Suprapubic skin (tissue), 4 donors: ENCODE results near the gene KLHDC4. TPM values are rescaled to one million over a fixed set of nuclear protein-coding genes. Genes with fewer than 3 reads are reported as not detected.

Experiments used
- DNase-seq, 2 donors: peaks; one replicate each; pipeline ENCODE4 v3.0.0-alpha.2; 2019; ENCODE audit warnings: low spot score in 2 of 2
- H3K27ac ChIP-seq: fragments of 200-600 bp; sonication (generic); one replicate; pipeline ENCODE4 v1.5.1; 2019
- H3K27me3 ChIP-seq: fragments of 200-600 bp; sonication (generic); one replicate; pipeline ENCODE4 v1.5.1; 2019
- H3K36me3 ChIP-seq: fragments of 200-600 bp; sonication (generic); one replicate; pipeline ENCODE4 v1.5.1; 2019
- H3K4me1 ChIP-seq: fragments of 200-600 bp; sonication (generic); one replicate; pipeline ENCODE4 v1.5.1; 2019
- H3K4me3 ChIP-seq: fragments of 200-600 bp; sonication (generic); one replicate; pipeline ENCODE4 v1.5.1; 2019; ENCODE audit warnings: mild to moderate bottlenecking
- H3K9me3 ChIP-seq: fragments of 200-600 bp; sonication (generic); one replicate; pipeline ENCODE4 v1.5.1; 2019
- CTCF ChIP-seq, 2 donors: fragments of 200-600 bp in 1 of 2; fragments of 450-650 bp in 1 of 2; sonication (generic) in 1 of 2; IDR thresholded peaks; one replicate each; pipeline ENCODE4 v1.5.1; 2016 to 2019; ENCODE audit warnings: antibody characterized with exemption in 2 of 2, mild to moderate bottlenecking in 1 of 2, moderate library complexity in 1 of 2
- EP300 ChIP-seq: sonication (generic); formaldehyde crosslinking; IDR thresholded peaks from one replicate; pipeline ENCODE4 v1.6.1; 2017; ENCODE audit warnings: antibody characterized with exemption
- POLR2A ChIP-seq, 2 donors: fragments of 450-650 bp; IDR thresholded peaks; one replicate each; pipeline ENCODE4 v1.6.1; 2017; ENCODE audit warnings: antibody characterized with exemption in 2 of 2, mild to moderate bottlenecking in 2 of 2, moderate library complexity in 2 of 2
- POLR2AphosphoS5 ChIP-seq, 3 donors: sonication (generic); formaldehyde crosslinking; IDR thresholded peaks; one replicate each; pipeline ENCODE4 v1.6.1; 2017; ENCODE audit warnings: antibody characterized with exemption in 3 of 3
- whole genome bisulfite sequencing: methylation state at CpG from one replicate; pipeline ENCODE4 v1.1.5; 2018; 5-methylcytosine and 5-hydroxymethylcytosine counted together
- total RNA-seq, 4 donors: library from RNA; depleted of rRNA; stranded (reverse); fragments of >200 nt; gene quantifications; one replicate each; pipeline ENCODE4 v1.1.0, GENCODE V29; 2016

Gene KLHDC4
- total RNA-seq, 4 donors from 2014 or later, result 26.6 to 104 (median 30.1) TPM

- Histone ChIP-seq H3K27ac (no peak overlapping the region), H3K36me3 (no peaks in the 10 kb centered on the region), H3K27me3 (no peaks in the 10 kb centered on the region), H3K4me1 (peaks cover 29% of the 10 kb centered on the region), H3K4me3 (no peak overlapping the region), H3K9me3 (no peaks in the 10 kb centered on the region)
- no peak for TF ChIP-seq POLR2A (IDR thresholded peaks at IDR 0.05)
- TF ChIP-seq POLR2AphosphoS5 (IDR thresholded peaks at IDR 0.05), result no peak
- TF ChIP-seq CTCF (IDR thresholded peaks at IDR 0.05), result no peak
- no peak for TF ChIP-seq EP300
- no peak for DNase-seq
- WGBS, result 89% methylated on average over 8 of the region's 8 CpGs
These were observed 36.9 kb upstream of the KLHDC4 start for GRCh38 chr16:87802670-87803069.

GRCh38 chr16:87801679-87802259, 36.0 kb upstream of the KLHDC4 start:
- TF ChIP-seq CTCF (IDR thresholded peaks at IDR 0.05), result no peak
- TF ChIP-seq POLR2AphosphoS5 (IDR thresholded peaks at IDR 0.05), result no peak
- TF ChIP-seq POLR2A (IDR thresholded peaks at IDR 0.05), result no peak
- TF ChIP-seq EP300, result no peak
- no peak for DNase-seq
- Histone ChIP-seq H3K27me3 (no peaks in the 10 kb centered on the region), H3K4me1 (peaks cover 20% of the 10 kb centered on the region), H3K4me3 (no peak overlapping the region), H3K27ac (no peak overlapping the region), H3K9me3 (no peaks in the 10 kb centered on the region), H3K36me3 (no peaks in the 10 kb centered on the region)
- WGBS, result 76% methylated on average over 16 of the region's 16 CpGs

- Histone ChIP-seq H3K27me3 (no peaks in the 10 kb centered on the region), H3K9me3 (no peaks in the 10 kb centered on the region), H3K36me3 (no peaks in the 10 kb centered on the region), H3K27ac (no peak overlapping the region), H3K4me3 (no peak overlapping the region), H3K4me1 (peaks cover 7% of the 10 kb centered on the region)
- no peak for DNase-seq
- TF ChIP-seq POLR2AphosphoS5 (IDR thresholded peaks at IDR 0.05), result no peak
- no peak for TF ChIP-seq EP300
- no peak for TF ChIP-seq CTCF (IDR thresholded peaks at IDR 0.05)
- TF ChIP-seq POLR2A (IDR thresholded peaks at IDR 0.05), result no peak
- 88% methylated on average over 6 of the region's 6 CpGs for WGBS
These were observed 34.7 kb upstream of the KLHDC4 start for GRCh38 chr16:87800497-87800896.

GRCh38 chr16:87795336-87795735, 29.6 kb upstream of the KLHDC4 start:
- no peak for TF ChIP-seq CTCF (IDR thresholded peaks at IDR 0.05)
- TF ChIP-seq POLR2A (IDR thresholded peaks at IDR 0.05), result no peak
- TF ChIP-seq EP300, result no peak
- TF ChIP-seq POLR2AphosphoS5 (IDR thresholded peaks at IDR 0.05), result no peak
- WGBS, result 79% methylated on average over 12 of the region's 12 CpGs
- H3K9me3 ChIP-seq, result no peaks in the 10 kb centered on the region
- no peaks in the 10 kb centered on the region for H3K27me3 ChIP-seq
- H3K36me3 ChIP-seq, result no peaks in the 10 kb centered on the region
- no peak overlapping the region for H3K27ac ChIP-seq
- H3K4me3 ChIP-seq, result no peak overlapping the region
- peaks cover 15% of the 10 kb centered on the region for H3K4me1 ChIP-seq
- no peak for DNase-seq

GRCh38 chr16:87794485-87795078, 28.8 kb upstream of the KLHDC4 start:
- Histone ChIP-seq H3K27ac (no peak overlapping the region), H3K27me3 (no peaks in the 10 kb centered on the region), H3K36me3 (no peaks in the 10 kb centered on the region), H3K4me3 (no peak overlapping the region), H3K9me3 (no peaks in the 10 kb centered on the region), H3K4me1 (peaks cover 21% of the 10 kb centered on the region)
- TF ChIP-seq POLR2AphosphoS5 (IDR thresholded peaks at IDR 0.05), result no peak
- TF ChIP-seq POLR2A (IDR thresholded peaks at IDR 0.05), result no peak
- TF ChIP-seq CTCF (IDR thresholded peaks at IDR 0.05), result no peak
- no peak for TF ChIP-seq EP300
- 92% methylated on average over 8 of the region's 14 CpGs for WGBS
- DNase-seq, result no peak
